GM18526 (cell line): Measurements from ENCODE around the gene SYNE4.

Experiments used
- POLR2A ChIP-seq: IDR thresholded peaks from 3 replicates; pipeline ENCODE4 v1.6.1; 2011; ENCODE audit not compliant: insufficient read length; ENCODE audit errors: extremely low read depth

Gene SYNE4

GRCh38 chr19:36030264-36031148 is 21.9 kb upstream of the SYNE4 start:
- TF ChIP-seq POLR2A = no peak

DNA sequence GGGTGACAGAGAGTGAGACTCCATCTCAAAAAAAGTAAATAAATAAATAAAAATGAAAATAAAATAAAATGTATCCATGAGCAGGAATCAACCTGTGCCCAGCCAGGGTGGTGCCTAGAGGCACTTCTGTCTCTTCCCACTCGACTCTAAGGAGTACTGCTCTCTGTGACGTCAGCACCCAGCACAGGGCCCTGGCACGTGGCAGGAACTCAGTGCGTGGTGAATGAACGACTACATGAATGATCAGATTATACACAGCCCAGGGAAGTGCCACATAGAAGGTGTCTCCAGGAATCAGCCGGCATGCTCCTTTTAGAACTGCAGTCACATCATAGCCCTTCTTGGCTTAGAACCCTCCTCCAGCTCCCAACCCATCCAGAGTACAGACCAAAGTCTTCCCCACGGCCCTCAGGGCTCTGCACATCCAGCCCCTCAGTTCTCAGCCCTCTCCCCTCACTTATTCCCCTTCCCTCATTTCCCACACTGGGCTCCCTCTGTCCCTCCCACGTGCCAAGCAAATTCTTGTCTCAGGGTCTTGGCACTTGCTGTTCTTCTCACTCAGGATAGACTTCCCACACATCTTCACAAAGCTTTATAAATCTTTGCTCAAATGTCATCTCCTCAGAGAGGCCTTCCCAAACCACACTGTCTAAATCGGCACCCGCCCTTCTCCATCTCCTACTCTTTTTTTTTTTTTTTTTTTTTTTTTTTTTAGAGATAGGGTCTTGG is 19.9 kb upstream of the SYNE4 start:
- no peak for TF ChIP-seq POLR2A

DNA sequence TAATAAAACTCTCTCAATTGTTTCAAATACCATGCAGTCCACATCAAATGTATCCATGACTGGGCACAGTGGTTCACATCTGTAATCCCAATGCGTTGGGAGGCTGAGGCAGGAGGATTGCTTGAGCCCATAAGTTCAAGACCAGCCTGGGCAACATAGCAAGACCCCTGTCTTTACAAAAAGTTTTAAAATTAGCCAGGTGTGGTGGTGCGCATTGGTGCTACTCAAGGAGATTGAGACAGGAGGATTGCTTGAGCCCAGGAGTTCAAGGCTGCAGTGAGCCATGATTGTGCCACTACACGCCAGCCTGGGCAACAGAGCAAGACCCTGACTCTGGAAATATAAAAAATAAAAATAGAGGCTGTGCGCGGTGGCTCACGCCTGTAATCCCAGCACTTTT is 19.1 kb upstream of the SYNE4 start:
- TF ChIP-seq POLR2A = no peak

DNA sequence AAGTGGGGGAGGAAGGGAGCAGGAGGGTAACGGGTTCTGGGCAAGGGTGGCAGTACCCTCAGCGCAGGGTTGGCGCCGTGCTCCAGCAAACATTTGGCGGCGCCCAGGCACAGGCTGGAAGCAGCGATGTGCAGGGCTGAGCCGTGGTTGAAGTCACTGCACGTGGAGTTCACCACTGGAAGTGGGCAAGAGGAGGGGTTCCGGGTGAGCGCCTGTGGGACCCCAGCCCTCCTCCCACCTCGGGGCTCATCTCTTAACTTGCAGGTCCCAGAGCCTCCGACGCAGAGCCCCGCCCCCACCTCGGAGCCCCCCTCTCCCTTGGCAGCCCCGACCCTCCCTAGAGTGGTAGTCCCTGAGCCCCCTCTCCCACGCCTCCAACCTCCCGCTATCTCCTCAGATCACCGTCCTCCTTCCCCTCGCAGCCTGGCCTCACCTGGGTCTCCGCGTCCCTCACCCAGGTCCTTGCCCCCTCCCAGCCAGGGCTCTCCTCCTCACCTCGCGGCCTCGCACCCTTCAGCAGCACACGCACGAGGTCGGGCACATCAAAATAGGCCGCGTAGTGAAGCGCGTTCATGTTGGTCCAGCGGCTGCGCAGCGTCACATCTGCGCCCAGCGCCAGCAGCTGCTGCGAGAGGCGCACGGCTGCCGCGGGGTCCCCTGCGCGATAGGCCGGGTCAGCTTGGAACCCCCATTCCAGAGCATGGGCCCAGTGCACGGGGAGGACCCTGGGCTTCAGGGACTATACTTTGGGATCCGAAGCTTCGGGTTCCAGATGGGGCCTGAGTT is 17.7 kb upstream of the SYNE4 start:
- no peak for TF ChIP-seq POLR2A

DNA sequence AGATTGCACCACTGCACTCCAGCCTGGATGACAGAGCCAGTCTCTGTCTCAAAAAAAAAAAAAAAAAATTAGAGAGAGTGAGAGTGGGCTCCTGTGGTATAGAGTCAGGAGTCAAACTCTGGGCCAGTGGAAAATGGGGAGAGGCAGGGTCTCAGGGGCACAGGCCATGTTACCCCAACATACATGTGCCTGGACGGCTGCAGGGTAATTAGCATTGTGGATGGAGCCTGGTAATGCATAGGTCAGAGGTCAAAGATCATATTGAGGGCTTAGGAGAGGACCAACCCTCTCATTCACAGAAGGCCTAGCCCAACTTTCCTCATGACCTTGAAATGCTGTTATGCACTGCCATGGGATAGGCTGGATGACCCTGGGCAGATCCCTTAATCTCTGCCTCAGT is 16.9 kb upstream of the SYNE4 start:
- no peak for TF ChIP-seq POLR2A

DNA sequence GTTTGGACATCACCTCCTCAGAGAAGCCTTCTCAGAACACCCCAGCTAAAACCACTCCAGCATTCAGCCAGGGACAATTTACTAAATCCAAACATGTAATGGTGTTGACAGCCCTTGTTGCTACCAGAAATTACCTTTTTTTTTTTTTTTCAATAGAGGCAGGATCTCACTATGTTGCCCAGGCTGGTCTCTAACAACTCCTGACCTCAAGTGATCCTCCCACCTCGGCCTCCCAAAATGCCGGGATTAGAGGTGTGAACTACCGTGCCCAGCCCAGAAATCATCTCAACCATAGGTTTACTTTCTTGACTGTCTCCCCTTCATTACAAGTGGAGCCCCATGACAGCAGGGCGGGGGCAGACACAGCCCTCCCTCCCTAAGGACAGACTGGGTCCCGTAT is 14.8 kb upstream of the SYNE4 start:
- TF ChIP-seq POLR2A = no peak

DNA sequence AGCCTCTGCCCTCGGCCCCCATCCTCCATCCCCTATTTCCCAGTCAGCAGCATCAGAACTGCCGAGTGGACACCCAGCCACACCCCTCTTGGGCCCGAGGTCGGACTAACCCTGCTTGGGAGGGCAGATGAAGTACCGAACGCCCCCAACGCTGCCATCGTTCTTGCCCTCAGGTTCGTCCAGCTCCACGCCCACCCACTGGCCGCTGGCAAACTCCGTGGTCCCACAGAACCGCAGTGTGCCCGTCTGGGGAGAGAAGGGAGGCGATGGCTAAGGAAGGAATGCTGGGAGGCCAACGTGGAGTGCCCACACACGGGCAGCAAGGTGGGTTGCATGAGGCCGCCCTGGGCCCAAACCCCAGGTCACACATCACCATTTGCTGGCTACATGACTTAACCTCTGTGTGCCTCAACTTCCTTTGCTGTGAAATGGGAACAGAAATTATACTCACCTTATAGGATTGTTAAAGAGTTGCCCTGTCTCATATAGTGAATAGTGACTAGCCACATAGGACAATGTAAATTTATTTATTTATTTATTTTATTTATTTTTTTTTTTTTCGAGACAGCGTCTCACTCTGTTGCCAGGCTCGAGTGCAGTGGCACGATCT is 10.6 kb upstream of the SYNE4 start:
- TF ChIP-seq POLR2A = no peak

DNA sequence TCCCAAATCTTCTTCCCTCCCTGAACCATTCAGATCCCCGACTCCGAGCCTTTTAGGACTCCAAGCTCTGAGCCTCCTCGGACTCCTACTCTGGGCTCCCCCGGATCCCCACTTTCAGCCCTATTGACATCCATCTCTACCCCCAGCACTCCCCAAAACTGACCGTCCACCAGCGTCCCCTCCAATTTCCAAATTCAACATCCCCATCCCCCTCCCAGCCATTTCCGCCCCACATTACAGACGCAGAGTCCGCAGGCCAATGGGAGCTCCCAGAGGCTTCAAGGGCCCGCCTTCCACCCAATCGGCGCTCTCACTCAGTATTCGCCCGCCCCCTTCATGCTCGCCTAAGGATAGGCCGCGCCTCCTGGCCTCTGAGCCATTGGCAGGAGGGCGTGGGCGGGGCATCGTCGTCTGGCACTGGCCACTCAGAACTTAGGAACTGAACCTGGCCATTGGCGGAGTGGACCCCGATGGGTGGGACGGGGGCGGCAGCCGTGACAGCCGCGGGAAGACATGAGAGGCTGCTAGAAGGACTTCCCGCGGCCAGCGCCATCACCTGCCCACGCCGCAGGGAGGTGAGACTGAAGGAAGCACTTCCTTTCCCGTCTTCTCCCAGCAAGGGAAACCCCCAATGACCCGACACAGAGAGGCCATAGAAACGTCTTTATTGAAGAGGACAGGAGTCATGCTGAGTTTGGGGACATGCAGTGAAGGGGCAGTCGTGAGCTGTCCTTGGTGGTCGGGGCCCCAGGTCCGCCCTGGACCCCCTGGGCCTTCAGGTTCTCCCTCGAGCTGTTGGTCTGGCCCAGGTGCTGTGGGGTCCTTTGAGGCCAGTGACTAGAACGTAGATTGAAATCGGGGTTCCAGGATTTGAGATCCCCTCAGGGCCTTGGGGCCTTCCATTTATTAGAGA is 5.7 kb upstream of the SYNE4 start, which contains the start of gene ALKBH6:
Gene ALKBH6 (minus strand): TSS at position 202 of the 913 bp plus-strand sequence. CDS start 816 bp downstream, outside the sequence.
- peak; percentile 67 for TF ChIP-seq POLR2A

- TF ChIP-seq POLR2A = no peak
Observed at GRCh38 chr19:36013280-36014011, 4.8 kb upstream of the SYNE4 start.

DNA sequence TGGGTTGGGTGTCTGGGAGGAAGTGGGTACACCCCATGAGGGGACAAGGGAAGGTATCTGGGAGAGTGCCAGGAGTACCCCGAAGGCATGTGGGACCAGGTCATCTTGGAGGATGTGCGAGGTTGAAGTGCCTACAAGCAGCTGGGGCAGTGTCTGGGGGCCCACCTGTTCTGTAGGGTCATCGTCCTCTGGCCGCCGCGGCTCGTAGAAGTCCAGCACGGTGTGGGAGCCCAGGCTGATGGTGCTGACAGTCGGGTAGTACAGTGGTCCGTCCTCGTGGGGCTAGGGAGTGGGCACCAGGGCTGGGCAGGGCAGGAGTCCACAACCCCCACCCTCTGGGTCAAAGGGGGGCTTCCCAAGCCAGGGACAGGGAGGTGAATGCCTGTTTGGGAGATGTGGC is 1.8 kb upstream of the SYNE4 start:
- no peak for TF ChIP-seq POLR2A

- no peak for TF ChIP-seq POLR2A
Observed at GRCh38 chr19:36009633-36010379, 1.2 kb upstream of the SYNE4 start.

DNA sequence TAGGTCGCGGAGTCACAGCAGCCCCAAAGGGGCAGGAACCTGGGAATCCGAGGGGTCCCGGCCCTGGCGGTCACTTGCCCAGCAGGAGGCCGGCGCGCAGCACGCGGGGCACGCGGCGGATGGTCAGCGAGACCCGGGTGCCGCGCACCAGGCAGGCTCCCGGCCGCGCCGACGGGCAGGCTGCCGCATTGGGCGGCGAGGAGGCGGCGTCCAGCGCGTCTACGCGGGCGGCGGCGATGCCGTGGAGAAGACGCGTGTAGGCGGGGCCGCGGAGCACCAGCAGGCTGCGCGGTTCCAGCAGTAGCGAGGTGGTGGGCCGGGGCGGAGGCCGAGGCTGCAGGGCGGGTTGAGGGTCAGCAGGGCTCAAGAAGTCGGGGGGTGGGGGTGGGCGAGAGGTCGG is 607 bp upstream of the SYNE4 start:
- no peak for TF ChIP-seq POLR2A

- TF ChIP-seq POLR2A = no peak
Observed at GRCh38 chr19:36006955-36007354, 1.7 kb downstream of the SYNE4 start.

GRCh38 chr19:36003284-36003683 is 5.3 kb downstream of the SYNE4 start:
- no peak for TF ChIP-seq POLR2A
